ENCODE measurements around the gene APOL6.
"Not testable (repeated sequence)": the region's sequence is repeated elsewhere in the genome, so short reads cannot be mapped to it uniquely, and the experiment has no call there.

The APOL6 gene

GRCh38 chr22:35679492-35679891 is 31.2 kb downstream of the APOL6 start:
- not testable (repeated sequence) for DNase-seq (ENCODE audit: low spot score)

GRCh38 chr22:35681454-35682052 is 33.3 kb downstream of the APOL6 start:
- no peak for DNase-seq (ENCODE audit: low spot score)

- no peak for DNase-seq (ENCODE audit: low spot score)
Observed at GRCh38 chr22:35683560-35683959, 35.3 kb downstream of the APOL6 start.

DNA sequence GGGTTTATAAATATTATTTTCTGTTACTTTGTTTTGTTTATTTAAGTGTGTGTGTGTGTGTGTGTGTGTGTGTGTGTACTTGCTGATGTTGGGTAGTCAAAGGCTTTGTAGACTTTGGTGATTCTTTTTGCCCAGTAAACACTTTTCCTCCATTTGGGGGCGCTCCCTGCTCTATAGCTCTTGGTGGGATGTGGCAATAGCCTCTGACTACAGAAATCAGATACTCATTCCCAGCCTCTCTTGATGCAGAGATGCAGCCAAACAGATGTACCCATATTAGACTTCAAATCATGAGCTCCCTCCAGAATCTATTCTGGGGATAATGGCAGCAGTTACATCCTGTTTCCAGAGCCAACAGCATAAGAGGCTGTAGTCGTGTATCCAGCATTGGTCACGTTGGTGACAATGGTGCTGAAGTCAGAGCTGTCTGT is 36.0 kb downstream of the APOL6 start:
- DNase-seq (ENCODE audit: low spot score), result peak; percentile 29

DNA sequence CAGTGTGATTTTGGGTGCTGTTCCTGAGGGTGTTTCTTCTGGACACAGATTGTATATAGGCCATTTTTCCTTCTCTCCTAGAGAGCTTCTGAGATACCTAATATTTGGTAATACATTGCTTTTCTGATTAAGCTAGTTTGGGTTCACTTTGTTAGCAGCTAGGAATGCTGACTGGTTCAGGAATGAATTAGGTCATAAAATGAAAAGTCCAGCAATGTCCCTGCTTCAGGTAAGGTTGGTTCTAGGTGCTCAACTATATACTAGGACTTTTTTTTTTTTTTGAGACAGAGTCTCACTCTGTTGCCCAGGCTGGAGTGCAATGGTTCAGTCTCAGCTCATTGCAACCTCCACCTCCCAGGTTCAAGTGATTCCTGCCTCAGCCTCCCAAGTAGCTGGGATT is 36.5 kb downstream of the APOL6 start:
- DNase-seq (ENCODE audit: low spot score), result no peak

DNA sequence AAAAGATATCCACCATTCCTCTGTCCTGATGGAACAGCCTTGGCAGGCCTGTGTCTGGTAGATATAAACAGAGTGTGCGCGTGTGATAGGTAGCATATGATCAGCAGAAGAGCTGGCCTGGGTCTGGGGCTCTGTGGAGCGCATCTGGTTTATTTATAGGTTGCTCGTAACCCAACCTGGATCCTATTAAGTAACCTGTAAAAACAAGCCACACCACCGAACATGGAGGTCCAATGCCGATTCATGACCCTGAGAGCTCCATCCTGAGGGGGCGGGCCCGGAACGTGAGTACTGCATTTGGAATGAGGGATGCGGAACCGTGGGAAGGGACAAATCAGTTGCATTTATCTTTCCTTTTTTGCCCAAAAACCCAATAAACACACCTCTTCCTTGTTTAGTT is 37.5 kb downstream of the APOL6 start:
- DNase-seq (ENCODE audit: low spot score), result no peak

DNA sequence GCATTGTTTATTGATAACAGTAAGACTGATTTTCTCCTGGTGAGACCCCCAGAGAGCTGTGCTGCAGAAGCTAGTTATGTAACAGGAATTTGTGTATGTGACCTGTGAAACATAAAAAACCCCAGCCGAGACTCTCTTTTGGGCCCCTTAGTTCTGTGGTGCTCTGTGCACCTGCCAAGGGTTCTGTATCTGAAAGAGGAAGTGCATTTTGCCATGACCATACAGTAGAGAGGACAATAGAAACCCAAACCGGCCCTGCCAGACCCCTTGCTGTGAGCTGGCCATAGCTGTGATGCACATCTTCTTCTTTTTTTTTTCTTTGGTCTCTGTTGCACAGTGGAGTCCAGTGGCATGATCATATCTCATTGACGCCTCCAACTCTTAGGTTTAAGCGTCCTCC is 38.1 kb downstream of the APOL6 start:
- DNase-seq (ENCODE audit: low spot score), result no peak

- no peak for DNase-seq (ENCODE audit: low spot score)
Observed at GRCh38 chr22:35687461-35687860, 39.2 kb downstream of the APOL6 start.

- no peak for DNase-seq (ENCODE audit: low spot score)
Observed at GRCh38 chr22:35688913-35689675, 40.8 kb downstream of the APOL6 start.

DNA sequence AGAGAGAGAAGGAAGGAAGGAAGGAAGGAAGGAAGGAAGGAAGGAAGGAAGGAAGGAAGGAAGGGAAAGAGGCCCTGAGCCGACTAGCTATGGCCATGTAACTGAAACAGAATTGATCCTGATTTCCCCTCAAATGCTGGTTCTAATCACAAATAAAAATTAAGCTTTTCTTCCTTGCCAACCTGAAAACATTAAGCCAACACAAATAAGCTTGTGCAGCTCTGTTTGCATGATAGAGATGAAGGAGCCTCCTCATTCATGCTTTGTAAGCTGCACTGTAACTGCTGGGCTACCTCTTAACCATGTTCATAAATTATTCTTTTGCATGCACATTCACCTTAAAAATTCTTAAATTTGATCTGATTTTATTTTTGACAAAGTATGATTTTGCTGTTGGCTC is 41.8 kb downstream of the APOL6 start:
- DNase-seq (ENCODE audit: low spot score), result no peak

DNA sequence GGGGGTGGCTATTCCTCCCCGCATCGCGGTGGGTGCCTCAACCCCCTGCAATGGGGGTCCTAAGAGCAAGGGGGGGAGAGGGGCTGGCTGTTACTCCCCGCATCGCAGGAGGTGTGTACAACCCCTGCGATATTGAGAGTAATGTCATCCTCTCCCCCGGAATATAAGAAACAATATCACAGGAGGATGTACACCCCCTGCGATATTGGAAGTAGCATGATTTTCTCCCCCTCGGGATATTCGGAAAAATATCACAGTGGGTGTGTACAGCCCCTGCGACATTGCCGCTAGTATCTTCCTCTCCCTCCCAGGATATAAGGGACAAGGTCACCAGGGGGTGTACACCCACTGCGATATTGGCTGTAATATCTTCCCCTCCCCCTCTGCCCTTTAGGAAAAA is 47.0 kb downstream of the APOL6 start:
- DNase-seq (ENCODE audit: low spot score), result no peak

DNA sequence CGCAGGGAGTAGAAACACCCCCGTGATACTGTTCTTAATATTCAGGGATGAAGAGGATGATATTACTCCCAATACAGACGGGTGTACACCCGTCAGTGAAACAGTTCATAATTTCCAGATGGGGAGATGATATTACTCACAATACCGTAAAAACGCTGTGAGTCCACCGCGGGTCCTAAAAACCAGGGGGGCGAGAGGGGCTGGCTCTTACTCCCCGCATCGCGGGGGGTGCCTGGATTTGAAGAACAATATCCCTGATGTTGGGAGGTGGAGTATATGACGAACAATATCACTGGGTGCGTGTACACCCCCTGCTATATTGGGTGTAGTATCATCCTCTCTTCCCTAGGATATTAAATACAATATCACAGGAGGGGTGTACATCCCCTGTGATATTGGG is 48.9 kb downstream of the APOL6 start:
- no peak for DNase-seq (ENCODE audit: low spot score)

DNA sequence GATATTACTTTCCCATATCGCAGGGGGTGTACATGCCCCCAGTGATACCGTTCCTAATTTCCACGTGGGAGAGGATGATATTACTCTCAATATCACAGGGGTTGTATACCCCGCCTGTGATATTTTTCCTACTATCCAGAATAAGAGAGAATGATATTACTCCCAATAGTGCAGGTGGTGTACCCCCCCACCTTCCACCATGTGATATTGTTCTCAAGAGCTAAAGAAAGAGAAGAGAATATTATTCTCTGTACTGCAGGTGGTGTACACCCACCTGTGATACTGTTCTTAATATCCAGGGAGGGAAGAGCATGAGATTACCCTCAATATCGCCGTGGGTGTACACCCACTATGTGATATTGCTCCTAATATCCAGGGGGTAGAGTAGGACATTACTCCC is 51.6 kb downstream of the APOL6 start:
- DNase-seq (ENCODE audit: low spot score), result not testable (repeated sequence)

GRCh38 chr22:35703861-35704584 is 55.8 kb downstream of the APOL6 start:
- DNase-seq (ENCODE audit: low spot score), result no peak

DNA sequence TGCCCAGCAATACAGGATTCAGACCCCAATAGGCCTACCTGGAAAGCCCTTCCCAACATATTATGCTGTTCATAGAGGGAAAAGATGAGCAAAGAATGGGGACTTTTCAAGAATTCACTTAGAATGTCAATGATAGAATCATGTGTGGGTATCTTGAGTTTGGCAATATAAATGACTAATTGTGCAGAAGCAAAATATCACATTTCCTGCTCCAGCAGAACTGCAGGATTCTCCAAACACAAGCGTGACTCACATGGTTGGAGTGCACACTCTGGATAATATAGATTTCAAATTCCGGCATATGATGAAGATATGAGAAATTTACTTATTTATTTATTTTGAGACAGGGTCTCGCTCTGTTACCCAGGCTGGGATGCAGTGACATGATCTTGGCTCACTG is 56.9 kb downstream of the APOL6 start:
- DNase-seq (ENCODE audit: low spot score), result peak; percentile 68

DNA sequence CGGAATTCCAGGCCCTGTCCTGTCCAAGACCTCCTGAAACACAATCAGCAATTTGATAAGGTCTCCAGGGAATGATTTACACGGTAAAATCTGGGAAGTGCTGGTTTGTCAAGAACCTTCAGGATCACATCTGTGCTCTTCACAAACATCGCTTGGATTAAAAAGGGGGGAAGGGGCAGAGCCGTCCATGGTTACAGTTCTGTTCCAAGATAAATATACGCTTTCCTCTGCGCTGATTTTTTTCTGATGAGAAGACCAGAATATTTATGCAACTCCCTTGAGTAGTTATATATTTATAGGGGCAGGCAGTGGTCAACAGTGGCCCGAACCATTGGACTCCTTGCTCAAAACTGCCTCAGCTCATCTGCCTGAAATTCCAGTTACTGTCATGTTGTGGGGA is 60.2 kb downstream of the APOL6 start:
- no peak for DNase-seq (ENCODE audit: low spot score)

GRCh38 chr22:35708917-35709316 is 60.7 kb downstream of the APOL6 start:
- DNase-seq (ENCODE audit: low spot score), result no peak

- DNase-seq (ENCODE audit: low spot score), result no peak
Observed at GRCh38 chr22:35711336-35711735, 63.1 kb downstream of the APOL6 start.

- no peak for DNase-seq (ENCODE audit: low spot score)
Observed at GRCh38 chr22:35712672-35713071, 64.4 kb downstream of the APOL6 start.

GRCh38 chr22:35717572-35717971 is 69.3 kb downstream of the APOL6 start, which contains the start of gene APOL5:
Gene APOL5 (plus strand): TSS chr22:35717872. CDS start chr22:35717872, 0 bp downstream.
- DNase-seq (ENCODE audit: low spot score), result no peak

Measured in AG08396 (cell line).